Adipocyte (in vitro differentiated cells): ENCODE measurements around the gene SORL1-AS1.

Experiments
- DNase-seq: peaks from one replicate; pipeline ENCODE4 v3.0.0-alpha.2; 2015; ENCODE audit warnings: low read depth
- H3K27me3 ChIP-seq: replicated peaks from 2 replicates; pipeline ENCODE4 v1.7.0; 2013; ENCODE audit warnings: mild to moderate bottlenecking, low read length, moderate library complexity; ENCODE audit not compliant: control insufficient read depth, insufficient read depth
- H3K36me3 ChIP-seq: 2 replicates; pipeline ENCODE4 v1.7.0; 2013; ENCODE audit warnings: low read length, mild to moderate bottlenecking, moderate library complexity; ENCODE audit not compliant: control insufficient read depth, insufficient read depth, severe bottlenecking
- H3K4me1 ChIP-seq: 2 replicates; pipeline ENCODE4 v1.7.0; 2013; ENCODE audit warnings: mild to moderate bottlenecking, low read length, moderate library complexity; ENCODE audit not compliant: control insufficient read depth, insufficient read depth
- H3K4me3 ChIP-seq: 2 replicates; pipeline ENCODE4 v1.7.0; 2013; ENCODE audit warnings: mild to moderate bottlenecking, low read length, moderate library complexity
- H3K9ac ChIP-seq: 2 replicates; pipeline ENCODE4 v1.7.0; 2013; ENCODE audit warnings: mild to moderate bottlenecking, low read length, moderate library complexity
- H3K9me3 ChIP-seq: 2 replicates; pipeline ENCODE4 v1.7.0; 2013; ENCODE audit warnings: mild to moderate bottlenecking, low read length, moderate library complexity; ENCODE audit not compliant: control insufficient read depth

SORL1-AS1 gene

GRCh38 chr11:121421149-121421901 lies 31.4 kb downstream of the SORL1-AS1 start:
- Histone ChIP-seq H3K9ac (no peak overlapping the region), H3K36me3 (no peaks in the 10 kb centered on the region), H3K4me3 (no peak overlapping the region), H3K27me3 (peaks cover 40% of the 10 kb centered on the region), H3K4me1 (peaks cover 15% of the 10 kb centered on the region), H3K9me3 (no peaks in the 10 kb centered on the region)
- no peak for DNase-seq

DNA sequence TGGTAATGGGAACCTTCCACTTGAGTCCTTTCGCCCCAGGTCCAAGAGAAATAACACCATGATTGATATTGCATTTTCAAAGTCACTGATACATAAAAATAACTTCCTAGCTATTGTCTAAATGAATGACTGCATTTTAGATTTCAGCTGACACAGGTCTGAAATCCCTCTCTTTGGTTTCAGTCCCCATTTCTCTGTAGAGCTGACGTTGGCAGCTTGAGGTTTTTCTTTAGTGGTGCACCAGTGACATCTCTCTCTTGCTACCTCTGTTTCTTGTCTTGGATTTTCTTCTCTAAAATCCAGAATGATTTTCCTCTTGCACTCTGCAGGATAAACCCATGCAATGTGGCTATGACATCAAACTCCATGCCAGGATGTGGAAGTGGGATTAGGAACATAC lies 32.4 kb downstream of the SORL1-AS1 start:
- no peaks in the 10 kb centered on the region for H3K36me3 ChIP-seq
- no peaks in the 10 kb centered on the region for H3K9me3 ChIP-seq
- H3K27me3 ChIP-seq = peaks cover 34% of the 10 kb centered on the region
- no peak for DNase-seq
- H3K9ac ChIP-seq = no peak overlapping the region
- peaks cover 21% of the 10 kb centered on the region for H3K4me1 ChIP-seq
- no peak overlapping the region for H3K4me3 ChIP-seq

DNA sequence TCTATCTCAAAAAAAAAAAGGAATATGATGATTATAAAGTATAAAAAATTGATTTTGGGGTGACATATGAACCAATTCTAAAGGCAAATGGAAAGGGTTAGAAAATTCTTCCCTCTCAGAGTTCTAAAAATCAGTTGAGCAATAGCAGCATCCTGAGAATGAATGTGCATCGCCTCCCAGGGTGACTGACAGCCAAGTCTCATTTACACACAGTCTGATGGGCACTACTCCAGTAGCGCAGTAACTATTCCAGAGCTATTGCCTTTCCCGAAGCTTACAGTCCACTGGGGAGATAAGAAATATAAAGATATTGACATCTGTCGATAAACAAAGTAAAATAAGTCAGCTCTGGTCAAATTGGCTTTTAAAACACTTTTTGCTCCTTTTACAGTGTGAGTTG lies 32.9 kb downstream of the SORL1-AS1 start:
- peaks cover 29% of the 10 kb centered on the region for H3K27me3 ChIP-seq

GRCh38 chr11:121418625-121419114 lies 34.1 kb downstream of the SORL1-AS1 start:
- Histone ChIP-seq H3K9me3 (no peaks in the 10 kb centered on the region), H3K4me1 (peaks cover 21% of the 10 kb centered on the region), H3K36me3 (no peaks in the 10 kb centered on the region), H3K9ac (no peak overlapping the region), H3K27me3 (peaks cover 28% of the 10 kb centered on the region), H3K4me3 (no peak overlapping the region)
- DNase-seq = no peak

More for the DNA sequence above, 32.9 kb downstream of the SORL1-AS1 start:
- Histone ChIP-seq H3K4me1 (peaks cover 21% of the 10 kb centered on the region), H3K36me3 (no peaks in the 10 kb centered on the region), H3K9me3 (no peaks in the 10 kb centered on the region), H3K4me3 (no peak overlapping the region), H3K9ac (no peak overlapping the region)
- DNase-seq = no peak

- Histone ChIP-seq H3K4me3 (no peak overlapping the region), H3K4me1 (peaks cover 21% of the 10 kb centered on the region), H3K9ac (peak overlapping the region; percentile 31), H3K36me3 (no peaks in the 10 kb centered on the region), H3K9me3 (no peaks in the 10 kb centered on the region), H3K27me3 (peaks cover 23% of the 10 kb centered on the region)
- DNase-seq = no peak
Measured at GRCh38 chr11:121417607-121418006, 35.2 kb downstream of the SORL1-AS1 start.

DNA sequence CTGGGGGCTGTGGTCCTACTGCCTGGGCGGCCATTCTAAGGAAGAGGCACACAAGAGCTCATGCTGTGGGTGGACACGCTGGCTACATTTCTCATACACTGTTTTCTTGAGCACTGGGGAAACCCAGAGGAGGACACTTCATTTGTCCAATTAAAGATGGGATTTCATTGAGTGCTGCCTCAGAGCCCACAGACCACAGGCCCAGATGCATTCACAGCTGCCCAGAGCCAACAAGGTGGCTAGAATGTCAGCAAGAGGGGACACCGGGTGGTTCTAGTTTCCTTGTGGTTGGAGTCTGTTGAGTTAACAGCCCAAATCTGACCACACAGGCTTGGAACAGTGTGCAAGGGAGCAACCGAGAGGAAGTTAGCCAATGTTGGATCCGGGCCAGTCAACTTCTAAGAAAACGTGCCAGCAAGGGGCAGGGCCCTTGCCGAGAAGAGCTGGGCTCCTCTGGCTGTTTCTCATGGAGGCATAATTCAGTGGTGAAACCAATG lies 35.7 kb downstream of the SORL1-AS1 start:
- Histone ChIP-seq H3K27me3 (peaks cover 20% of the 10 kb centered on the region), H3K4me1 (peaks cover 21% of the 10 kb centered on the region), H3K36me3 (no peaks in the 10 kb centered on the region), H3K9me3 (no peaks in the 10 kb centered on the region), H3K4me3 (peak overlapping the region; percentile 8), H3K9ac (no peak overlapping the region)
- DNase-seq = peak; percentile 81

- Histone ChIP-seq H3K9me3 (no peaks in the 10 kb centered on the region), H3K27me3 (peaks cover 9% of the 10 kb centered on the region), H3K36me3 (no peaks in the 10 kb centered on the region), H3K9ac (no peak overlapping the region), H3K4me1 (peaks cover 21% of the 10 kb centered on the region), H3K4me3 (no peak overlapping the region)
- DNase-seq = no peak
Measured at GRCh38 chr11:121415856-121416255, 36.9 kb downstream of the SORL1-AS1 start.

DNA sequence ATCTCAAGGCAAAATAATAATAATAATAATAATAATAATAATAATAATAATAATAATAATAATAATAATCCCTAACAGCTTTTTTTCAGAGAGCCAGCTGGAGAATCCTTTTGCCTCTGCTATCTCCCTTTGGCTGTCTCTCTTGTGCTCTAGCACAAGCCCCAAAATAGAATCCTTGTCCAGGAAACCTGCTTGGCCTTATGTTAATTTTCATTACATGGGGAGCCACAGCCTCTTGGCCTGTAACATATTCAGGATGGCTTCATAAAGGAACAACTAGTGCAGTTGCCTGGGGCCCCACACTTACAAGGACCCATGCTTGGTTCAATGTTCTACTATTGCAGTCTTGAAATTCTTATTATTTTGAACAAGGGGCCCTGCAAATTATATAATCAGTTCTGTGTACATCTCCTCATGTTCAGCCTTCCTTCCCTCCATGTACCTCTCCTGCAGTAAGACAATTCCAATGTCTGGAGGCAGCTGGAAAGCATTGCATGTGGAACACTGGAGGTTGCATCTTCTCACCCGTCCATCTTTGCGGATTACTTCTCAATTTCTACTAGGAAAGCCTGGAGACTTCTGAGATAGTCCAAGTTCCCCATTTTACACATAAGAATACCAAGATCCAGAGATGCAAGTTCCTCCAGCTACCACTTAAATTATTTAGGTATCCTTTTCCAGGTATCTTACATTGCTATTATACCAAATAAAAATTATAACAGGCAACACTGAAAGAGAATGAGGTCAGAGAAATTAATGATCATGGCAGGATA lies 38.4 kb downstream of the SORL1-AS1 start:
- H3K36me3 ChIP-seq = no peaks in the 10 kb centered on the region
- no peak for DNase-seq
- H3K4me1 ChIP-seq = peaks cover 19% of the 10 kb centered on the region
- H3K9ac ChIP-seq = no peak overlapping the region
- no peak overlapping the region for H3K4me3 ChIP-seq
- no peaks in the 10 kb centered on the region for H3K9me3 ChIP-seq
- H3K27me3 ChIP-seq = no peaks in the 10 kb centered on the region

- Histone ChIP-seq H3K4me1 (peaks cover 19% of the 10 kb centered on the region), H3K36me3 (no peaks in the 10 kb centered on the region), H3K9ac (no peak overlapping the region), H3K27me3 (no peaks in the 10 kb centered on the region), H3K4me3 (no peak overlapping the region), H3K9me3 (no peaks in the 10 kb centered on the region)
- no peak for DNase-seq
Measured at GRCh38 chr11:121412711-121413415, 39.9 kb downstream of the SORL1-AS1 start.

DNA sequence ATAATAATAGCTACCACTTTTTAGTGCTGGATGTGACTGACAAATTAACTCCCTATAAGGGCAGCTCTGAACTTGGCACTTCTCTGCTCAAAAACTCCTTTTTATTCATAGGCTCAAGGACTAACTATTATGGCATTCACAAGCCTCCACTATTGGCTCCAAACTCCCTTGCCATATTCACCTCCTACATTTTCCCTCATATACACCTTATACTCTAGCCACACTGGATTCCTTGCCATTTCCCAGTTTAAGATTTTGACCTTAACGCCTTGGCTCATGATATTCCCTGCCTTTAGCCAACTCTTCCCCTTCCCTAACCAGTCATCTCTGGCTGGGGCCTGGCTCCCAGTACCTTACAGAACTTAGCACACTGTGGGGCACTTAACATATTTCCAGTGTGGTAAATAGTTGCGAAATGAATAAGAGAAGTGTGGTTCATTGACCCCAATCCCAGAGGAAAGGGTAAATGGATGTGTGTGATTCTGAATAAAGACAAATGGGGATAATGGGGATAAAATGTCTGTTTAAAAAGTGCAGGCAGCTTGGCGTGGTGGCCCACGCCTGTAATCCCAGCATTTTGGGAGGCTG lies 40.7 kb downstream of the SORL1-AS1 start:
- H3K4me1 ChIP-seq = peaks cover 11% of the 10 kb centered on the region
- H3K27me3 ChIP-seq = no peaks in the 10 kb centered on the region

More for the DNA sequence above, 40.7 kb downstream of the SORL1-AS1 start:
- H3K4me3 ChIP-seq = no peak overlapping the region
- H3K9me3 ChIP-seq = no peaks in the 10 kb centered on the region
- H3K36me3 ChIP-seq = no peaks in the 10 kb centered on the region
- no peak for DNase-seq
- no peak overlapping the region for H3K9ac ChIP-seq
